Measurements from ENCODE around the gene MRAP.

GRCh38 chr21:32322103-32322502 lies 23.4 kb downstream of the MRAP start:
- TF ChIP-seq CTCF (IDR thresholded peaks at IDR 0.05) (no peak), EP300 (IDR thresholded peaks at IDR 0.05) (no peak), POLR2A (IDR thresholded peaks at IDR 0.05) (no peak)
